Parathyroid adenoma (tissue), 2 donors: ENCODE measurements around the gene FASTK.

Experiments used
- H2AFZ ChIP-seq: fragments of 300-600 bp; sonication (generic); one replicate; pipeline ENCODE4 v1.7.0; 2017; ENCODE audit warnings: antibody characterized with exemption, mild to moderate bottlenecking
- H3K27ac ChIP-seq: fragments of 300-600 bp; sonication (generic); one replicate; pipeline ENCODE4 v1.7.0; 2017
- H3K27me3 ChIP-seq: fragments of 300-600 bp; sonication (generic); one replicate; pipeline ENCODE4 v1.7.0; 2017; ENCODE audit warnings: low read length; ENCODE audit not compliant: control insufficient read depth, insufficient read depth
- H3K36me3 ChIP-seq: fragments of 300-600 bp; sonication (generic); one replicate; pipeline ENCODE4 v1.7.0; 2017; ENCODE audit warnings: low read length; ENCODE audit not compliant: control insufficient read depth, insufficient read depth
- H3K4me1 ChIP-seq: fragments of 300-600 bp; sonication (generic); one replicate; pipeline ENCODE4 v1.7.0; 2017; ENCODE audit warnings: control low read depth
- H3K4me2 ChIP-seq: fragments of 300-600 bp; sonication (generic); one replicate; pipeline ENCODE4 v1.7.0; 2017; ENCODE audit warnings: low read length
- H3K4me3 ChIP-seq: fragments of 300-600 bp; sonication (generic); one replicate; pipeline ENCODE4 v1.7.0; 2017; ENCODE audit warnings: low read depth, low read length
- H3K79me2 ChIP-seq: fragments of 300-600 bp; sonication (generic); one replicate; pipeline ENCODE4 v1.7.0; 2017; ENCODE audit warnings: control low read depth
- H3K9ac ChIP-seq: fragments of 300-600 bp; sonication (generic); one replicate; pipeline ENCODE4 v1.7.0; 2017; ENCODE audit warnings: mild to moderate bottlenecking
- H3K9me3 ChIP-seq: fragments of 300-600 bp; sonication (generic); one replicate; pipeline ENCODE4 v1.7.0; 2017; ENCODE audit warnings: low read length; ENCODE audit not compliant: control insufficient read depth
- TF ChIP-seq, protein P1 (sequence below): fragments of 300-600 bp; sonication (generic); IDR thresholded peaks from one replicate; pipeline ENCODE4 v1.7.0; 2017; ENCODE audit warnings: antibody characterized with exemption, mild to moderate bottlenecking
- donor health status: primary hyperparathyroidism.

The FASTK gene

DNA sequence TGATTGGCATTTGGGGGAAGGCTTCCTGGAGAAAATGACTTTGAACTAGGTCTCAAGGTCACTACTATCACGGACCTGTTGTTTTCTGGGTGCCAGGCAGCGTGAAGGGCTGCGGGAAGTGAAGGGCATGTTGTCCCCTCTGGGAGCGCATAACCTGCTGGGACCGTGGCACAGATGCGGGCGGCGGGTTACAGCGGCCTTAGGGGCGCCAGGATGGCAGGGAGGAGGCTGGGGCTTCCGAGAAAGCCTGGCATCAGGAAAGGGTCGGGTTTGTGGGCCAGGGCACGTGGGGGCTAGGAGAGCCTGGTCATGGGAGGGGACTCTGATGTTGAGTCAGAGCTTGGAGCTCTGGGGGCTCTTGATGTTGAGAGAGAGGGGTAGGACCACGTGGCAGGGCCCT lies 15.1 kb downstream of the FASTK start:
- H3K9ac ChIP-seq, result peak overlapping the region; percentile 29
- TF ChIP-seq, protein P1, sequence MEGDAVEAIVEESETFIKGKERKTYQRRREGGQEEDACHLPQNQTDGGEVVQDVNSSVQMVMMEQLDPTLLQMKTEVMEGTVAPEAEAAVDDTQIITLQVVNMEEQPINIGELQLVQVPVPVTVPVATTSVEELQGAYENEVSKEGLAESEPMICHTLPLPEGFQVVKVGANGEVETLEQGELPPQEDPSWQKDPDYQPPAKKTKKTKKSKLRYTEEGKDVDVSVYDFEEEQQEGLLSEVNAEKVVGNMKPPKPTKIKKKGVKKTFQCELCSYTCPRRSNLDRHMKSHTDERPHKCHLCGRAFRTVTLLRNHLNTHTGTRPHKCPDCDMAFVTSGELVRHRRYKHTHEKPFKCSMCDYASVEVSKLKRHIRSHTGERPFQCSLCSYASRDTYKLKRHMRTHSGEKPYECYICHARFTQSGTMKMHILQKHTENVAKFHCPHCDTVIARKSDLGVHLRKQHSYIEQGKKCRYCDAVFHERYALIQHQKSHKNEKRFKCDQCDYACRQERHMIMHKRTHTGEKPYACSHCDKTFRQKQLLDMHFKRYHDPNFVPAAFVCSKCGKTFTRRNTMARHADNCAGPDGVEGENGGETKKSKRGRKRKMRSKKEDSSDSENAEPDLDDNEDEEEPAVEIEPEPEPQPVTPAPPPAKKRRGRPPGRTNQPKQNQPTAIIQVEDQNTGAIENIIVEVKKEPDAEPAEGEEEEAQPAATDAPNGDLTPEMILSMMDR, result peak; percentile 19
- no peaks in the 10 kb centered on the region for H3K79me2 ChIP-seq
- H3K27me3 ChIP-seq, result no peaks in the 10 kb centered on the region
- H2AFZ ChIP-seq, result no peak overlapping the region
- peaks cover 64% of the 10 kb centered on the region for H3K4me1 ChIP-seq
- peak overlapping the region; percentile 33 for H3K4me3 ChIP-seq
- H3K36me3 ChIP-seq, result no peaks in the 10 kb centered on the region
- H3K9me3 ChIP-seq, result no peaks in the 10 kb centered on the region
- H3K27ac ChIP-seq, result peak overlapping the region; percentile 100
- peak overlapping the region; percentile 69 for H3K4me2 ChIP-seq

DNA sequence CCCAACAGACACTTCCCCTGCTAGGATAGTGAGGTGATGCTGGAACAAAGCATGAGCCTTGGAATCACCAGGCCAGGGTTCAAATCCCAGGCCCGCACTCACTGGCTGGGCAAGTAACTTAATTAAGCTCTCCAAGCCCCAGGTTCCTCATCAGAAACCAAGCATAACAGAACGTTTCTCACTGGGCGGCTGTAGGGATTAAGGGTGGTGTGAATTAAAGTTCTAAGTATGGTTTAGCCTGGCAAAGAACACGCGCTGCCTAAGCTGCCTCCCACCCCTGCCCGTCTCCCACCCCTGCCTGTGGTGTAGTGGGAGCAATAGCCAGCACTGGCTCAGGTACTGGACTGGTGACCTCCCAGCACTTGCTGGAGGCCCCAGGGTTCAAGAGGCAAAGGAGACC lies 15.6 kb downstream of the FASTK start:
- Histone ChIP-seq H3K79me2 (peaks cover 2% of the 10 kb centered on the region), H3K4me1 (peaks cover 64% of the 10 kb centered on the region), H3K9ac (no peak overlapping the region), H2AFZ (no peak overlapping the region), H3K4me3 (peak overlapping the region; percentile 33), H3K9me3 (no peaks in the 10 kb centered on the region), H3K27ac (peak overlapping the region; percentile 100), H3K4me2 (peak overlapping the region; percentile 69), H3K27me3 (no peaks in the 10 kb centered on the region), H3K36me3 (no peaks in the 10 kb centered on the region)
- TF ChIP-seq, protein P1, result no peak

DNA sequence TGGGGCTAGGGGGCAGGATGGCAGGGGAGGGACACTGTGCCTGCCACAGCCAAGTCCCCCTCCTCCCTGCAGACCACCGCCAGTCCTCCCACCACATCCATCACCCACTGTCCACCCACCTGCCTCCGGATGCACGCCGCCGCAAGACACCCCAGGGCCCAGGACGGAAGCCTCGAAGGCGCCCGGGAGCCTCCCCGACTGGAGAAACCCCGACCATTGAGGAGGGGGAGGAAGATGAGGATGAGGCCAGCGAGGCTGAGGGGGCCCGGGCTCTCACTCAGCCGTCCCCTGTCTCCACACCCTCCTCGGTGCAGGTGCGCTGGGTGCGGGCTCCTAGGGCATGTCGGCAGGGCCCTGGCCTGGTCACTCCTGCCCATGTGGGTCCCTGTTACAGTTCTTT lies 16.2 kb downstream of the FASTK start:
- Histone ChIP-seq H3K4me2 (peak overlapping the region; percentile 69), H2AFZ (no peak overlapping the region), H3K36me3 (no peaks in the 10 kb centered on the region), H3K9ac (no peak overlapping the region), H3K79me2 (peaks cover 2% of the 10 kb centered on the region), H3K9me3 (no peaks in the 10 kb centered on the region), H3K27me3 (no peaks in the 10 kb centered on the region), H3K4me3 (no peak overlapping the region), H3K4me1 (peaks cover 64% of the 10 kb centered on the region), H3K27ac (peak overlapping the region; percentile 100)
- TF ChIP-seq, protein P1, result no peak

DNA sequence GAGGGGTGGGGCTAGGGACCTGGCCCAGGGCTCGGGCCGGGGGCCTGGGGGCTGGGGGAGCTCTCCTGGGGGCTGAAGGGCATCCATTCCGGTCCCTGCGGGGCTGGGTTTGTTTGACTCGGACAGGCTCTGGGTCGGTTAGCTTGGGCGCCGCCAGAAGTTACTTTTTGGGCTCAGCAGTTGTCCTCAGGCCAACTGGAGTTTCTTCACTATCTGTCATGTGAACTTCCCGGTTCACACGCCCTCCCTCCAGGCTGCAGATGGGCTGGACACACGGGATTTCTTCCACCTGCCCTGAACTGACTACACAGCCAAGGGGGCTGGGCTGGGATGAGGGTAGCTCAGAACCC lies 17.4 kb downstream of the FASTK start:
- H3K79me2 ChIP-seq, result peaks cover 2% of the 10 kb centered on the region
- no peaks in the 10 kb centered on the region for H3K9me3 ChIP-seq
- no peaks in the 10 kb centered on the region for H3K36me3 ChIP-seq
- H3K4me1 ChIP-seq, result peaks cover 73% of the 10 kb centered on the region
- H3K4me2 ChIP-seq, result peak overlapping the region; percentile 69
- TF ChIP-seq, protein P1, result no peak
- no peak overlapping the region for H2AFZ ChIP-seq
- peak overlapping the region; percentile 34 for H3K9ac ChIP-seq
- peak overlapping the region; percentile 44 for H3K4me3 ChIP-seq
- peak overlapping the region; percentile 100 for H3K27ac ChIP-seq
- no peaks in the 10 kb centered on the region for H3K27me3 ChIP-seq

DNA sequence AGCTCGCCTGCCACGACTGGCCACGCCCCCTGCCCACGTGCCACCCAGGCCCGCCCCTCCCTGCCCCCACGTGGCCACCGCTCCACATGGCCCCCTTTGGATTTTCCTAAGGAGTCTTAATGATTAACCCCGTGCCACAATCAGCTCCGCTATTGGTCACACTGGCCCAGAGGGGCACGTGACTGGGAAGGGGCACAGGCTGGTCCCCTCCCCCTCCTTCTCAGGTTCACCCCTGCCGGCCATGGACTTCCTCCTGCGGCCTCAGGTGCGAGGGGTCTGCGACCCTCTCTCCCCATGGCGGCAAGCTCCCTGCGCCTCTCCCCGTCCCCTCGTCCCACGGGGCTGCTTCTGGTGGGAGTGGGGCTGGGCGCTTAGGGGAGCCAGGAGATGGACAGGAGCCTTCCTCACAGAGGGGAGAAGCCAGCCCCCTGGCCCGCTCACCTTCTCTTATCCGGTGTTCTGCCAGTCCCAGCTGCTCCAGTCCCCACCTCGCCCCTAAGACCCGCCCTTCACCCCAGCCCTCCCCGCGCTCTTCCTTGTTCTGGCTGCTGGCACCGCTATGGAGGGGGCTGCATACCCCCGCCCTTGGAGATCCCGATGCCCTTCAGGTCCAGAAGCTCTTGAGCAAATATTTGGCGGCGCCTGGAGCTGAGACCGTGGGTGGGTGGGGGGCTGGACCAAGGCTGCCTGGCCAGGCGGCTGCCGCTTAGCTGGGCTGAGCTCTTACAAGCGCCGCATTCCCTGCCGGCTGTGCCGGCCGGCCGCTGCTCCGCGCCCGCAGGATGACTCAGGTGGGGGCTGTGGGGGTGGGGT lies 18.0 kb downstream of the FASTK start:
- H3K36me3 ChIP-seq, result no peaks in the 10 kb centered on the region
- H2AFZ ChIP-seq, result no peak overlapping the region
- TF ChIP-seq, protein P1, result no peak
- peak overlapping the region; percentile 83 for H3K9ac ChIP-seq
- H3K79me2 ChIP-seq, result peaks cover 2% of the 10 kb centered on the region
- peak overlapping the region; percentile 100 for H3K27ac ChIP-seq
- H3K4me1 ChIP-seq, result peaks cover 68% of the 10 kb centered on the region
- H3K27me3 ChIP-seq, result no peaks in the 10 kb centered on the region
- no peaks in the 10 kb centered on the region for H3K9me3 ChIP-seq
- peak overlapping the region; percentile 91 for H3K4me2 ChIP-seq
- peak overlapping the region; percentile 53 for H3K4me3 ChIP-seq
